Measurements from ENCODE around the gene COL25A1.

GRCh38 chr4:109119852-109120251 is 182.6 kb downstream of the COL25A1 start:
- TF ChIP-seq POLR2A (IDR thresholded peaks at IDR 0.05) = no peak
- TF ChIP-seq CTCF (IDR thresholded peaks at IDR 0.05) = no peak
